Heart right ventricle (tissue), 16 donors: ENCODE results near the gene TMEM203. TPM values are rescaled to one million over a fixed set of nuclear protein-coding genes. Genes with fewer than 3 reads are reported as not detected.
A peak's percentile ranks its signal among the peaks of the same experiment; 100 is the strongest.

Experiments used
- ATAC-seq, 8 donors: fragments of 200-7000 bp; cut with Tn5 transposase; one replicate each; pipeline ENCODE4 v1.9.1; 2020; ENCODE audit warnings: mild to moderate bottlenecking in 8 of 8, moderate library complexity in 8 of 8, moderate number of reproducible peaks in 1 of 8
- DNase-seq, 2 donors: peaks; one replicate each; pipeline ENCODE4 v3.0.0-alpha.2; 2020
- H3K27ac ChIP-seq, 10 donors: fragments of 200-600 bp; sonication (generic) in 2 of 10; one replicate each; pipeline versions ENCODE4 v1.5.0 to v1.8.0; 2020 to 2022; ENCODE audit warnings: mild to moderate bottlenecking in 3 of 10
- H3K27me3 ChIP-seq, 7 donors: fragments of 200-600 bp; one replicate each; pipeline ENCODE4 v1.8.0; 2021 to 2022; ENCODE audit warnings: mild to moderate bottlenecking in 2 of 7
- H3K36me3 ChIP-seq, 9 donors: fragments of 200-600 bp; sonication (generic) in 1 of 9; one replicate each; pipeline versions ENCODE4 v1.5.0 to v1.8.0; 2020 to 2022; ENCODE audit warnings: mild to moderate bottlenecking in 2 of 9
- H3K4me1 ChIP-seq, 9 donors: fragments of 200-600 bp; sonication (generic) in 1 of 9; one replicate each; pipeline versions ENCODE4 v1.5.0 to v1.8.0; 2020 to 2022; ENCODE audit warnings: mild to moderate bottlenecking in 4 of 9
- H3K4me3 ChIP-seq, 10 donors: fragments of 200-600 bp; sonication (generic) in 2 of 10; one replicate each; pipeline versions ENCODE4 v1.5.0 to v1.8.0; 2020 to 2022; ENCODE audit warnings: mild to moderate bottlenecking in 7 of 10, moderate library complexity in 2 of 10
- H3K9me3 ChIP-seq, 11 donors: fragments of 200-600 bp in 10 of 11; sonication (generic) in 2 of 11; one replicate each; pipeline versions ENCODE4 v1.5.0 to v1.8.0; 2013 to 2022; ENCODE audit warnings: mild to moderate bottlenecking in 2 of 11, control low read depth in 1 of 11, moderate library complexity in 1 of 11
- CTCF ChIP-seq, 9 donors: fragments of 200-600 bp; sonication (generic) in 2 of 9; IDR thresholded peaks; one replicate each; pipeline versions ENCODE4 v1.5.0 to v1.8.0; 2021 to 2022; ENCODE audit warnings: antibody characterized with exemption in 9 of 9, mild to moderate bottlenecking in 5 of 9, moderate library complexity in 1 of 9
- WGBS, 2 donors: extraction: QIAGEN DNeasy Blood & Tissue Kit; methylation state at CpG; one replicate each; pipeline ENCODE4 v1.1.7; 2013; ENCODE audit warnings: inconsistent platforms in 1 of 2; 5-methylcytosine and 5-hydroxymethylcytosine counted together
- intact Hi-C, 10 donors: fragments of 100-400 bp; cut with DNase I; formaldehyde crosslinking; loops; one replicate each; pipeline versions ENCODE4 v1.11.1 to v1.14.2; 2022
- polyA plus RNA-seq, 2 donors: library from polyadenylated mRNA; stranded (reverse); fragments of 200-250 nt; gene quantifications; one replicate each; pipeline ENCODE4 v1.2.3, GENCODE V29; 2013
- total RNA-seq, 10 donors: library from RNA; stranded (reverse); fragmentation: NEBNext Ultra II Directional in 3 of 10; extraction: Animal tissue kit (Norgen Biotek cat#: 25700) in 3 of 10; gene quantifications; one replicate each; pipeline versions ENCODE4 v1.2.1 to v1.2.4, GENCODE V29; 2021 to 2023
- donor health status: Arrhythmogenic right ventricular cardiomyopathy.
- donor health status: ischemic (EF 13 %, LVEDD 7.1; RV severe dilation, severe dysfunction).
- donor health status: healthy with polysubstance abuse.
- donor health status: DM: no; HTN: yes; CAD: no.
- donor health status: DM: no; HTN: no; CAD: no.
- donor health status: ischemic (EF 25% LVEDD 6.9; RV normal size, moderate dysfunction).
- donor health status: ischemic (EF 25% LVEDD 5.7; RV mildly dilated, moderate dysfunction).
- donor health status: healthy.
- donor health status: DM: yes; HTN: yes; CAD: no.
- donor health status: Ischemic cardiomyopathy.
- donor health status: ischemic (EF 35%, LVEDD 5.7; RV mildly dilated, moderate dysfunction).
- donor health status: nonischemic (EF 11% LVEDD 7.7; RV severe dilation, severe dysfunction).
- donor health status: DM: yes; HTN: yes; CAD: no.
- donor health status: PGD.
- donor health status: ischemic (EF 29% LVEDD 5.4; RV normal size, mild dysfunction).
- donor health status: nonischemic (EF 23%, LVEDD 6.1; RV moderate dilation, normal function).

Gene TMEM203
- total and polyA plus RNA-seq, 12 donors, result 36.4 to 51.2 (median 41.7) TPM

DNA sequence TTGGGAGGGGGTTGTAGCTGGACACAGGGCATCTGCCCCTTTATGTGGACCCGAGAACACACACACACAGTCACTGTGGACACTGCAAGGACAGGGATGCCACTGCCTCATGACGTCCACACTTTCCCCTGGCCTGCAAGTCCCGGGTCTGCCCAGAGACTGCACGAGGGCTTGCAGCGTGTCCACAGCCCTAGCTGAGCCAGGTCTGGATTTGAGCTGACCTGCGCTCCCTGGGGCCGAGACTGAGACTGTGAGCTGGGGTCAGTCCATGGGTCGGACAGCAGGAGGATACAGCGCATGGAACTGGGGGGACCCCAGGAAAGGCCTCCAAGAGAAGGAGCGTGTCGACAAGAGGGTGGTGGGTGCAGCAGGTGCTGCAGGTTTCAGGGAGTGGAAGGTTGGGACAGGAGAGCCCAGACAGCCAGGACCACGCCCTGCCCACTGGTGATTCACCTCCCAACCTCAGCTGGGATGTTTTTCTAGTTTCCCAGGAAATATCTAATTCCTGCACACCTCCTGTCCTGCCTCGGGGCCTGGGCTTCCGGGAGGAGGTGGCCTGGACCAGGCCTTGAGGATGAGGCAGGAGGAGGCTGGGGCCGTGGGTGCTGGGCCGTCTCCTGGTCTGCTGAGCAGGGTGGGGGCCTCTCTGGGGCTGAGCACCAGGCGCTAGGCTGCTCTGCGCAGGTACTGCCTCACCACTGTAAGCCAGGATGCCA lies 21.0 kb upstream of the TMEM203 start:
- TF ChIP-seq CTCF (IDR thresholded peaks at IDR 0.05), result no peak
- Histone ChIP-seq H3K27ac (no peak overlapping the region), H3K4me3 (no peak overlapping the region), H3K4me1 (peaks cover 7 to 27% (median 21%) of the 10 kb centered on the region in 9 donors), H3K36me3 (no peaks in the 10 kb centered on the region), H3K27me3 (peaks cover 9 to 36% (median 35%) of the 10 kb centered on the region in 7 donors), H3K9me3 (no peaks in the 10 kb centered on the region)
- WGBS, 2 donors, result 74 to 78% methylated on average over 18 of the region's 18 CpGs
- ATAC-seq (no peak), DNase-seq (no peak)
- intact Hi-C loops, result loop anchor here in 8 of 10 donors (1.0 to 5.0 kb wide), 8 partner anchors 34 to 110 kb away; partner anchors contain the start of genes ANAPC2 (in 1 of the 8) and SSNA1 (in 1 of the 8)

DNA sequence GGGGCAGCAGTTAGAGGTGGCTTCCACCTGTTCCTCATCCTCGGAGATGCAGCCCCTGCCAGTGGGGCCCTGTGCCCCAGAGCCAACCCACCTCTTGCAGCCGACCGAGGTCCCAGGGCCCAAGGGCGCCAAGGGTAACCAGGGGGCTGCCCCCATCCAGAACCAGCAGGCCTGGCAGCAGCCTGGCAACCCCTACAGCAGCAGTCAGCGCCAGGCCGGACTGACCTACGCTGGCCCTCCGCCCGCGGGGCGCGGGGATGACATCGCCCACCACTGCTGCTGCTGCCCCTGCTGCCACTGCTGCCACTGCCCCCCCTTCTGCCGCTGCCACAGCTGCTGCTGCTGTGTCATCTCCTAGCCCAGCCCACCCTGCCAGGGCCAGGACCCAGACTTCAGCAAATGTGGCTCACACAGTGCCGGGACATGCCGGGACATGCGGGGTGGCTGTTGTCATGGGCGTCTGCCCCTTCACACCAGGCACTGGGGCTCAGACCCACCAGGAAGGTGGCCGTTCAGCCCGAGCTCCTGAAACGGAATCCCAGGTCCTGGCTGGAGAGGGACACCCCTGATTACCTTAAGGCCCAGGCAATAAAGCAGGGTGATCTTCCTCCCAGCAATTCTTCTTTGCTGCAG lies 20.4 kb upstream of the TMEM203 start:
- intact Hi-C loops, result loop anchor here in 8 of 10 donors (2.0 to 5.0 kb wide), 8 partner anchors 34 to 109 kb away; partner anchors contain the start of genes ANAPC2 (in 2 of the 8) and SSNA1 (in 2 of the 8)
- no peak for DNase-seq
- H3K9me3 ChIP-seq, result no peaks in the 10 kb centered on the region
- 76 to 84% methylated on average over 21 of the region's 21 CpGs for WGBS, 2 donors
- no peak overlapping the region for H3K27ac ChIP-seq
- H3K36me3 ChIP-seq, result no peaks in the 10 kb centered on the region
- no peak overlapping the region for H3K4me3 ChIP-seq
- H3K4me1 ChIP-seq, result peaks cover 7 to 32% (median 24%) of the 10 kb centered on the region in 9 donors
- no peak for ATAC-seq
- no peak for TF ChIP-seq CTCF (IDR thresholded peaks at IDR 0.05)
- H3K27me3 ChIP-seq, result peaks cover 7 to 33% (median 29%) of the 10 kb centered on the region in 7 donors

GRCh38 chr9:137224830-137225694 lies 19.6 kb upstream of the TMEM203 start, which contains the start of gene CYSRT1:
TSS of gene CYSRT1 (plus strand) at chr9:137225174. CDS start at chr9:137225622, 448 bp downstream.
- ATAC-seq, result no peak
- H3K9me3 ChIP-seq, result no peaks in the 10 kb centered on the region
- WGBS, 2 donors, result 52 to 57% methylated on average over 22 to 23 of the region's 23 CpGs
- H3K36me3 ChIP-seq, result no peaks in the 10 kb centered on the region
- intact Hi-C loops, result loop anchor here in 7 of 10 donors (2.0 to 5.0 kb wide), 5 partner anchors 33 to 108 kb away; partner anchors contain the start of genes ANAPC2 (in 4 of the 7) and SSNA1 (in 4 of the 7)
- peaks cover 7 to 34% (median 24%) of the 10 kb centered on the region in 9 donors for H3K4me1 ChIP-seq
- peak within 1 kb of the TSS; percentile 64 to 94 (median 76) for H3K4me3 ChIP-seq
- DNase-seq, result no peak
- peak within 1 kb of the TSS in 9 of 10 donors; percentile 89 to 96 (median 92) for H3K27ac ChIP-seq
- no peak for TF ChIP-seq CTCF (IDR thresholded peaks at IDR 0.05)
- peaks cover 4 to 26% (median 21%) of the 10 kb centered on the region in 7 donors for H3K27me3 ChIP-seq
